Measurements from ENCODE around the gene TRPC6. TPM values are rescaled to one million over a fixed set of nuclear protein-coding genes. Genes with fewer than 3 reads are reported as not detected.

TRPC6 gene
- total RNA-seq, result 0.66 and 1.3 TPM in 2 replicates

DNA sequence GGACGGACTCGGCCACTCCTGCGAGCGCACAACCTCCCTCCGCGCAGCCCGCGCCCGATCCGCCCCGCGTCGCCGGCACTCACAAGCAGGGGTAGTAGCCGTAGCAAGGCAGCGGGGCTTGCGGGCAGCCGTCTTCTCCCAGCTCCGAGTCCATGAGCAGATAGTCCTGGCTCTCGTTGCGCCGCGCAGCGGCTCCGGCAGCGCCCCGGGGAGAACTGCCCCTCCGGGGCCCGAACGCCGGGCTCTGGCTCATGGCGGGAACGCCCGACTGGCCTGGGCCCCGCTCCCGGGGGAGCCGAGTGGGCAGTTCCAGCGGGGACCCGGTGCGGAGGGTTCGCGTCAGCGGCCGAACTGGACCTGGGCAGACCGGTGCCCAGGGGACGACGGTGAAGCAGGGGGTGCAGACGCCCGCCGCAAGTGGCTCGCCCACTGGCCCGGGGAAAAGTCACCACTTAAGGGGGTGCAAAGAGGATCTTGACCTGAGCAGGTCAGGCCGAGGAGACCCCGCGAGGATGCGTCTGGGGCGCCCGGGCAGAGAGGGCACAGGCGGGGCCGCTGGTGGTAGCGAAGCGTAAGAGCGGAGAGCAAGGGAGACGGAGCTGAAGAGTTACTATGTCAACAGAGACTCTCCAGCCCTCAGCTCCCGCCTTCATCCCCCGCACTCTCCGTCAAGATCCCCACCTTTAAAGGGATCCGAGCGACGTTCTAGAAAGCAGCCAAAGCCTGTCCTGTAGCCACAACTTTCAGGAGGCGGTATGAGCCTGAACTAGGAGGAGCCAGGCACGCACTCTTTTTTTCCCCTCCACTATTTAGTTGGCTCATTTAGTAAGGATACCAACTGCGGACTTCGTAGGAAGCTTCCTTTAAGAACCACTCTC lies at the start of gene TRPC6:
TRPC6 (minus strand) TSS at position 757 of the 878 bp plus-strand sequence; CDS start at position 253, 504 bp downstream.

Small RNA genes within 50 kb of the gene (small RNA-seq; reads per million reads assigned to genes)
- gene MIR3920 (ENCODE audit: low replicate concordance), result not detected

All from placental pericyte (primary cell).